GM13976 (cell line): Measurements from ENCODE around the gene EP400.
"Not testable (repeated sequence)": the region's sequence is repeated elsewhere in the genome, so short reads cannot be mapped to it uniquely, and the experiment has no call there.

ENCODE experiments used
- DNase-seq: peaks from one replicate; pipeline ENCODE4 v3.0.0; 2012; ENCODE audit warnings: low spot score
- in situ Hi-C: fragments of 300-500 bp; cut with MboI; formaldehyde crosslinking; loops from one replicate; pipeline ENCODE4 v1.12.0; 2022; ENCODE audit warnings: low sequenced_read_pairs, mixed read lengths, inconsistent platforms; ENCODE audit not compliant: unreplicated experiment
- TF ChIP-seq, protein P1 (sequence below): IDR thresholded peaks from 2 replicates; pipeline ENCODE4 v1.5.1; 2012; ENCODE audit warnings: borderline replicate concordance, mild to moderate bottlenecking; ENCODE audit not compliant: insufficient read depth; ENCODE audit errors: extremely low read depth, missing control alignments, control extremely low read depth

Gene EP400

GRCh38 chr12:132046561-132046960, 96.8 kb downstream of the EP400 start:
- DNase-seq: no peak
- TF ChIP-seq, protein P1, sequence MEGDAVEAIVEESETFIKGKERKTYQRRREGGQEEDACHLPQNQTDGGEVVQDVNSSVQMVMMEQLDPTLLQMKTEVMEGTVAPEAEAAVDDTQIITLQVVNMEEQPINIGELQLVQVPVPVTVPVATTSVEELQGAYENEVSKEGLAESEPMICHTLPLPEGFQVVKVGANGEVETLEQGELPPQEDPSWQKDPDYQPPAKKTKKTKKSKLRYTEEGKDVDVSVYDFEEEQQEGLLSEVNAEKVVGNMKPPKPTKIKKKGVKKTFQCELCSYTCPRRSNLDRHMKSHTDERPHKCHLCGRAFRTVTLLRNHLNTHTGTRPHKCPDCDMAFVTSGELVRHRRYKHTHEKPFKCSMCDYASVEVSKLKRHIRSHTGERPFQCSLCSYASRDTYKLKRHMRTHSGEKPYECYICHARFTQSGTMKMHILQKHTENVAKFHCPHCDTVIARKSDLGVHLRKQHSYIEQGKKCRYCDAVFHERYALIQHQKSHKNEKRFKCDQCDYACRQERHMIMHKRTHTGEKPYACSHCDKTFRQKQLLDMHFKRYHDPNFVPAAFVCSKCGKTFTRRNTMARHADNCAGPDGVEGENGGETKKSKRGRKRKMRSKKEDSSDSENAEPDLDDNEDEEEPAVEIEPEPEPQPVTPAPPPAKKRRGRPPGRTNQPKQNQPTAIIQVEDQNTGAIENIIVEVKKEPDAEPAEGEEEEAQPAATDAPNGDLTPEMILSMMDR: no peak
- in situ Hi-C loops: no loop called here

GRCh38 chr12:132047630-132048029, 97.9 kb downstream of the EP400 start:
- in situ Hi-C loops, DNase-seq: not testable (repeated sequence)

- DNase-seq: no peak
- TF ChIP-seq, protein P1: no peak
- in situ Hi-C loops: no loop called here
These were observed 99.7 kb downstream of the EP400 start for GRCh38 chr12:132049442-132049841.

DNA sequence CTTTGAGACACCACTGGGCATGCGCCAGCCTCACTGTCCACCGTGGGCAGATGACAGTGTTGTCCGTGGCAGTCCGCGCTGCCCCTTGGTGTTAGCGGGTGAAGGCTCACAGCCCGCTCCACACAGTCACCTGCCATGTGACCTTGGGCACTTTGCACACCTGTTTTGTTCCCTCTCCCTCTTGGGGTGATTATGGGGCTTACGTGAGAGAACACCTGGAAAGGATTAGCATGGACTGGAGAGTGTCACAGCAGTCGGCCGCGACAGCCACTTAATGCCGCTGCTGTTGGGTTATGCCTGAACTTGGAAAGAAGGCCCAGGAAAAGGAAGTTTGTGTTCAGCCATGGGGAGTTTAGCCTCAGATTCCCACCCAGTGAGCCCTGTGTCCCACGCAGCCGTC, 100.1 kb downstream of the EP400 start:
- in situ Hi-C loops: no loop called here
- no peak for DNase-seq
- TF ChIP-seq, protein P1: no peak

DNA sequence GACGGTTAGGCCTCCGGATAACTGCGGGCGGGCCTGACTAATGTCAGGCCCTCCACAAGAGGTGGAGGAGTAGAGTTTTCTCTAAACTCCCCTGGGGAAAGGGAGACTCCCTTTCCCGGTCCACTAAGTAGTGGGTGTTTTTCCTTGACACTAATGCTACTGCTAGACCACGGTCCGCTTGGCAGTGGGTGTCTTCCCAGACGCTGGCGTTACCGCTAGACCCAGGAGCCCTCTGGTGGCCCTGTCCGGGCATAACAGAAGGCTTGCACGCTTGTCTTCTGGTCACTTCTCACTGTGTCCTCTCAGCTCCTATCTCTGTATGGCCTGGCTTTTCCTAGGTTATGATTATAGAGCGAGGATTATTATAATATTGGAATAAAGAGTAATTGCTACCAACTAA, 102.0 kb downstream of the EP400 start:
- in situ Hi-C loops, DNase-seq: not testable (repeated sequence)

- in situ Hi-C loops: no loop called here
- TF ChIP-seq, protein P1: no peak
- no peak for DNase-seq
These were observed 102.6 kb downstream of the EP400 start for GRCh38 chr12:132052196-132052932.

DNA sequence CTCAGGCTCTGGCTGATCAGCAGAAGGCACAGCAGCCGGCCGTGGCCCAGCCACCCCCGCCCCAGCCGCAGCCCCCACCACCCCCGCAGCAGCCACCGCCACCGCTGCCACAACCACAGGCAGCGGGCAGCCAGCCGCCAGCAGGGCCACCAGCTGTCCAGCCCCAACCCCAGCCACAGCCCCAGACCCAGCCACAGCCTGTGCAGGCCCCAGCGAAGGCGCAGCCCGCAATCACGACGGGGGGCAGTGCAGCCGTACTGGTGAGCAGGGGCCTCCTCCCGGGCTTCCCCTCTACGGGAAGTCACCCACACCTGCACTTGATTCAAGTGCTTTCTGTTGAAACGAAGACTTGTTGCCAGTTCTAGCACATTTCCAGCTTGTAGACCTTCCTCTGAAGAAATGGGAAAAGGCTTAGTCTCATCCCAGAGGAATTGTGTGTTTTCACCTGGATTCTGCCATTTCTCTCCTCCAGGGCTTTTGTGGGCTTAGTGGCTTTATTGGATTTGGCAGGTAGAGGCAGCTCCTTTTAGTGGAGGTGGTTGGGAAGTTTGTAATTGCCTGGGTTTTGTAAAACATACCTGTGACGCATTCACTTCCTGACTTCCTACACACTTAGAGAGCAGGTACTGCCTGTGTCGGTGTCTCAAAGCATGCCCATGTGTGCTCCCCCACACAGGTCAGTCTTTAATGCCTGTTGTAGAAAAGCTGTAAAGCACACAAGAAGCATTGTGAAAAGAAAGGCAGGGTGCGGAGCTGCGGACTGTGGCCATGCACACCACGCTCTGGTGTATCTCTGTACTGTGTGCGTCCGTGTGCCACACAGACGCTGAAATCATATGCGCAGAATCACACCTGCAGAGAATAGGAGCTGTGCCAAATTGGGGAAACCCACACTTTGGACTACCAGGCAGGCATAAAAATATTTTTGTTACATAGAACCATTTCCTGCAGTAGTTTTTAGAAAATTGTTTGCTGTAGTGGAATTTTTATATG, 103.9 kb downstream of the EP400 start:
- TF ChIP-seq, protein P1: no peak
- no peak for DNase-seq
- in situ Hi-C loops: no loop called here
